GM23338 (cell line): ENCODE data around the gene PRM3. TPM values are rescaled to one million over a fixed set of nuclear protein-coding genes. Genes with fewer than 3 reads are reported as not detected.

ENCODE experiments used
- ATAC-seq: fragments of 200-7000 bp; cut with Tn5 transposase; 3 replicates; pipeline ENCODE4 v1.9.1; 2020
- DNase-seq: peaks from one replicate; pipeline ENCODE4 v3.0.0-alpha.2; 2015; ENCODE audit warnings: low spot score
- H2AFZ ChIP-seq: fragments of 200-600 bp; sonication (generic); 2 replicates; pipeline ENCODE4 v1.8.0; 2016; ENCODE audit warnings: antibody characterized with exemption, mild to moderate bottlenecking, moderate library complexity
- H3F3A ChIP-seq: fragments of 200-600 bp; sonication (generic); replicated peaks from 2 replicates; pipeline ENCODE4 v1.8.0; 2017; ENCODE audit warnings: antibody characterized with exemption, mixed run types, low read depth
- H3K27ac ChIP-seq: fragments of 200-600 bp; sonication (generic); 2 replicates; pipeline ENCODE4 v1.6.1; 2016; ENCODE audit warnings: low read depth
- H3K27me3 ChIP-seq: fragments of 200-600 bp; sonication (generic); 2 replicates; pipeline ENCODE4 v1.8.0; 2016; ENCODE audit warnings: mild to moderate bottlenecking, mixed run types, moderate library complexity; ENCODE audit not compliant: insufficient read depth
- H3K36me3 ChIP-seq: fragments of 200-600 bp; sonication (generic); 2 replicates; pipeline ENCODE4 v1.8.0; 2016; ENCODE audit warnings: mild to moderate bottlenecking; ENCODE audit not compliant: insufficient read depth
- H3K4me1 ChIP-seq: fragments of 200-600 bp; sonication (generic); 2 replicates; pipeline ENCODE4 v1.8.0; 2016; ENCODE audit warnings: mild to moderate bottlenecking, moderate library complexity; ENCODE audit not compliant: insufficient read depth
- H3K4me2 ChIP-seq: fragments of 200-600 bp; sonication (generic); 2 replicates; pipeline ENCODE4 v1.7.1; 2017; ENCODE audit warnings: mixed run types
- H3K4me3 ChIP-seq: fragments of 200-600 bp; sonication (generic); 2 replicates; pipeline ENCODE4 v1.6.1; 2016; ENCODE audit warnings: mixed run types
- H3K79me2 ChIP-seq: fragments of 200-600 bp; sonication (generic); replicated peaks from 2 replicates; pipeline ENCODE4 v1.8.0; 2017; ENCODE audit warnings: mild to moderate bottlenecking; ENCODE audit not compliant: insufficient read depth
- H3K9me2 ChIP-seq: fragments of 200-600 bp; sonication (generic); 2 replicates; pipeline ENCODE4 v1.8.0; 2017; ENCODE audit not compliant: insufficient read depth
- H4K20me1 ChIP-seq: fragments of 200-600 bp; sonication (generic); replicated peaks from 2 replicates; pipeline ENCODE4 v1.8.0; 2017; ENCODE audit warnings: mild to moderate bottlenecking; ENCODE audit not compliant: insufficient read depth
- H3K27ac Mint-ChIP-seq: 2 replicates; pipeline ENCODE4 v1.8.0; 2020; ENCODE audit warnings: inconsistent platforms, mild to moderate bottlenecking, moderate library complexity, mixed read lengths
- H3K27me3 Mint-ChIP-seq: 3 replicates; pipeline ENCODE4 v1.8.0; 2022; ENCODE audit warnings: low read depth, mild to moderate bottlenecking, moderate library complexity, mixed read lengths, inconsistent platforms; ENCODE audit not compliant: insufficient read depth, poor library complexity
- H3K36me3 Mint-ChIP-seq: 3 replicates; pipeline ENCODE4 v1.8.0; 2021; ENCODE audit warnings: low read depth, mild to moderate bottlenecking, inconsistent platforms, moderate library complexity, mixed read lengths
- H3K4me1 Mint-ChIP-seq: 3 replicates; pipeline ENCODE4 v1.8.0; 2020; ENCODE audit warnings: mild to moderate bottlenecking, inconsistent platforms, mixed read lengths
- H3K4me3 Mint-ChIP-seq: 3 replicates; pipeline ENCODE4 v1.8.0; 2021; ENCODE audit warnings: moderate library complexity, mild to moderate bottlenecking, inconsistent platforms, mixed read lengths
- H3K9me3 Mint-ChIP-seq: 3 replicates; pipeline ENCODE4 v1.8.0; 2020; ENCODE audit warnings: moderate library complexity, mild to moderate bottlenecking, inconsistent platforms, mixed read lengths
- CREB1 ChIP-seq: fragments of 250-450 bp; sonication (Bioruptor Pico); IDR thresholded peaks from 2 replicates; pipeline ENCODE4 v1.5.0; 2020; ENCODE audit warnings: low read depth, mild to moderate bottlenecking, moderate library complexity
- EZH2phosphoT487 ChIP-seq: fragments of 200-600 bp; sonication (generic); IDR thresholded peaks from one replicate; pipeline ENCODE4 v1.8.1; 2018; ENCODE audit warnings: antibody characterized with exemption; ENCODE audit not compliant: unreplicated experiment
- ZNF462 ChIP-seq: fragments of 250-450 bp; sonication (Bioruptor Pico); IDR thresholded peaks from 2 replicates; pipeline ENCODE4 v1.5.0; 2020; ENCODE audit warnings: mild to moderate bottlenecking, moderate library complexity
- polyA plus RNA-seq: library from polyadenylated mRNA; unstranded; fragments of >200 nt; fragmentation: Nextera tagmentation; extraction: Ambion mirVana; gene quantifications from 2 replicates; pipeline ENCODE4 v1.2.1, GENCODE V29; 2016
- total RNA-seq: library from RNA; depleted of rRNA; stranded (reverse); fragments of >200 nt; shearing (Covaris generic); gene quantifications from 2 replicates; pipeline ENCODE4 v1.2.3, GENCODE V29; 2014
- TF ChIP-seq, protein P1 (sequence below): IDR thresholded peaks from 2 replicates; pipeline ENCODE4 v1.6.1; 2016; ENCODE audit warnings: antibody characterized with exemption

The PRM3 gene
- total and polyA plus RNA-seq, 2 experiments from 2014 or later: not detected

GRCh38 chr16:11268921-11269375 lies 4.5 kb downstream of the PRM3 start, which contains the start of gene TNP2 (continued):
- no peak for TF ChIP-seq ZNF462 (CRISPR knock-in tag)
- no peak for TF ChIP-seq CREB1 (CRISPR knock-in tag)
- no peak for TF ChIP-seq EZH2phosphoT487

DNA sequence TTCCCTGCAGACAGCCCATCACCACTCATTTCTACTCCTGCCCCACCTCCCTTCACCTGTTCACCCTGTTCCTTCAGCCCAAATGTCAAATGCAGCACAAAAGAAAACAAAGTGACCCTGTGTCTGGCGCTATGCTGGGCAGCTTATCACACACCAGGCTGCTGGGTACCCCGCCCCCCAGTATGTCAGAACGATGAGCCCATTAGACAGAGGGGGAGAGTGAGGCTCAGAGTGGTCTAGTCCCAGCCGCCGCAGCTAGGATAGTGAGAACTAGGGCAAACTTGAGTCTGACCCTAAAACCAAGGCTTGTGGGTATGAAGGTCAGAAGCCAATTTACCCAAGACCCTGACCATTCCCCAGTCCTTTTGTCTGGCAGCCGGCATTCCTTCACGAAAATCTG lies 8.3 kb downstream of the PRM3 start:
- Histone ChIP-seq H3F3A (no peaks in the 10 kb centered on the region; the same call in 1 of the 2 replicates), H3K79me2 (no peaks in the 10 kb centered on the region), H3K4me3 (no peak overlapping the region), H3K36me3 (no peaks in the 10 kb centered on the region), H4K20me1 (no peaks in the 10 kb centered on the region), H3K27ac (no peak overlapping the region), H2AFZ (no peak overlapping the region), H3K9me2 (peaks cover 3% of the 10 kb centered on the region; the same call in 1 of the 2 replicates), H3K27me3 (no peaks in the 10 kb centered on the region), H3K4me1 (no peaks in the 10 kb centered on the region; the same call in 1 of the 2 replicates), H3K4me2 (no peak overlapping the region)
- Mint-ChIP-seq H3K4me1 (peaks cover 3% of the 10 kb centered on the region; the same call in 2 of the 3 replicates), H3K36me3 (no peaks in the 10 kb centered on the region), H3K27ac (no peak overlapping the region), H3K27me3 (peaks cover 11% of the 10 kb centered on the region), H3K9me3 (no peaks in the 10 kb centered on the region), H3K4me3 (no peak overlapping the region)
- ATAC-seq (no peak), DNase-seq (no peak)
- TF ChIP-seq, protein P1, sequence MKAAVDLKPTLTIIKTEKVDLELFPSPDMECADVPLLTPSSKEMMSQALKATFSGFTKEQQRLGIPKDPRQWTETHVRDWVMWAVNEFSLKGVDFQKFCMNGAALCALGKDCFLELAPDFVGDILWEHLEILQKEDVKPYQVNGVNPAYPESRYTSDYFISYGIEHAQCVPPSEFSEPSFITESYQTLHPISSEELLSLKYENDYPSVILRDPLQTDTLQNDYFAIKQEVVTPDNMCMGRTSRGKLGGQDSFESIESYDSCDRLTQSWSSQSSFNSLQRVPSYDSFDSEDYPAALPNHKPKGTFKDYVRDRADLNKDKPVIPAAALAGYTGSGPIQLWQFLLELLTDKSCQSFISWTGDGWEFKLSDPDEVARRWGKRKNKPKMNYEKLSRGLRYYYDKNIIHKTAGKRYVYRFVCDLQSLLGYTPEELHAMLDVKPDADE: no peak
- no peak for TF ChIP-seq ZNF462 (CRISPR knock-in tag)
